Spleen (tissue), 11 donors: ENCODE measurements around the gene RAD51B. TPM values are rescaled to one million over a fixed set of nuclear protein-coding genes. Genes with fewer than 3 reads are reported as not detected.

ENCODE experiments used
- DNase-seq: peaks from one replicate; pipeline ENCODE4 v3.0.0-alpha.2; 2020
- H3K27ac ChIP-seq, 8 donors: fragments of 200-600 bp; sonication (generic) in 7 of 8; 1 replicate in 4 of 8; 2 replicates in 4 of 8; pipeline versions ENCODE4 v1.5.0 to v1.8.0; 2016 to 2021; ENCODE audit warnings: inconsistent platforms in 4 of 8, mild to moderate bottlenecking in 4 of 8, moderate library complexity in 1 of 8
- H3K27me3 ChIP-seq, 7 donors: fragments of 200-600 bp; sonication (generic) in 6 of 7; replicated peaks in 1 of 7; 1 replicate in 4 of 7; 2 replicates in 3 of 7; pipeline versions ENCODE4 v1.5.0 to v1.8.0; 2016 to 2021; ENCODE audit warnings: inconsistent platforms in 3 of 7, mild to moderate bottlenecking in 1 of 7
- H3K36me3 ChIP-seq, 6 donors: fragments of 200-600 bp; sonication (generic) in 5 of 6; 1 replicate in 4 of 6; 2 replicates in 2 of 6; pipeline versions ENCODE4 v1.5.0 to v1.8.0; 2016 to 2021; ENCODE audit warnings: inconsistent platforms in 2 of 6
- H3K4me1 ChIP-seq, 6 donors: fragments of 200-600 bp; sonication (generic) in 5 of 6; 1 replicate in 3 of 6; 2 replicates in 3 of 6; pipeline versions ENCODE4 v1.5.0 to v1.8.0; 2016 to 2021; ENCODE audit warnings: inconsistent platforms in 3 of 6
- H3K4me3 ChIP-seq, 8 donors: fragments of 200-600 bp; sonication (generic) in 7 of 8; 1 replicate in 4 of 8; 2 replicates in 4 of 8; pipeline versions ENCODE4 v1.5.0 to v1.8.0; 2016 to 2021; ENCODE audit warnings: inconsistent platforms in 4 of 8, mild to moderate bottlenecking in 4 of 8, moderate library complexity in 2 of 8
- H3K9me3 ChIP-seq, 8 donors: fragments of 200-600 bp; sonication (generic) in 7 of 8; 1 replicate in 4 of 8; 2 replicates in 4 of 8; pipeline versions ENCODE4 v1.5.0 to v1.8.0; 2016 to 2021; ENCODE audit warnings: inconsistent platforms in 4 of 8
- POLR2A ChIP-seq, 3 donors: fragments of 450-650 bp; IDR thresholded peaks; one replicate each; pipeline ENCODE4 v1.5.1; 2017; ENCODE audit warnings: antibody characterized with exemption in 3 of 3, mild to moderate bottlenecking in 1 of 3
- POLR2AphosphoS5 ChIP-seq, 3 donors: sonication (generic); formaldehyde crosslinking; IDR thresholded peaks; one replicate each; pipeline ENCODE4 v1.5.1; 2017; ENCODE audit warnings: antibody characterized with exemption in 3 of 3
- WGBS, 5 donors: extraction: QIAGEN DNeasy Blood & Tissue Kit in 3 of 5; methylation state at CpG; one replicate each; pipeline versions ENCODE4 v1.1.5 to v1.1.7; 2013 to 2018; 5-methylcytosine and 5-hydroxymethylcytosine counted together
- intact Hi-C: fragments of 100-400 bp; cut with DNase I; formaldehyde crosslinking; loops from one replicate; pipeline ENCODE4 v1.15.0; 2023; ENCODE audit warnings: low total_unique reads
- polyA plus RNA-seq, 3 donors: library from polyadenylated mRNA; stranded (reverse); fragments of 200-250 nt; gene quantifications; one replicate each; pipeline ENCODE4 v1.2.1, GENCODE V29; 2013
- total RNA-seq, 7 donors: library from RNA; depleted of rRNA in 3 of 7; stranded (reverse); fragments of >200 nt in 3 of 7; fragmentation: NEBNext Ultra II Directional in 4 of 7; extraction: Animal tissue kit (Norgen Biotek cat#: 25700) in 4 of 7; gene quantifications; one replicate each; pipeline versions ENCODE4 v1.1.0 to v1.2.1, GENCODE V29; 2016 to 2021
- TF ChIP-seq, protein P1 (sequence below), 11 experiments: fragments of 200-600 bp in 7 of 11; fragments of 450-650 bp in 4 of 11; sonication (generic) in 4 of 11; IDR thresholded peaks in 8 of 11; conservative IDR thresholded peaks in 3 of 11; 1 replicate in 7 of 11; 2 replicates in 4 of 11; pipeline versions ENCODE4 v1.4.0 to v1.8.0; 2016 to 2021; ENCODE audit warnings: antibody characterized with exemption in 11 of 11, inconsistent platforms in 4 of 11, mild to moderate bottlenecking in 1 of 11
- donor health status: healthy with polysubstance abuse.
- donor health status: DM: no; HTN: no; CAD: no; lungs with moderate emphysema.
- donor health status: DM: no; HTN: no; CAD: no.
- donor health status: Bipolar disorder and iron deficiency.
- donor health status: healthy.
- donor health status: DM: no; HTN: no; CAD: no.
- donor health status: DM: yes; HTN: yes; CAD: no.

Gene RAD51B
- total and polyA plus RNA-seq, 10 donors = 4.2 to 43.7 (median 29.8) TPM

DNA sequence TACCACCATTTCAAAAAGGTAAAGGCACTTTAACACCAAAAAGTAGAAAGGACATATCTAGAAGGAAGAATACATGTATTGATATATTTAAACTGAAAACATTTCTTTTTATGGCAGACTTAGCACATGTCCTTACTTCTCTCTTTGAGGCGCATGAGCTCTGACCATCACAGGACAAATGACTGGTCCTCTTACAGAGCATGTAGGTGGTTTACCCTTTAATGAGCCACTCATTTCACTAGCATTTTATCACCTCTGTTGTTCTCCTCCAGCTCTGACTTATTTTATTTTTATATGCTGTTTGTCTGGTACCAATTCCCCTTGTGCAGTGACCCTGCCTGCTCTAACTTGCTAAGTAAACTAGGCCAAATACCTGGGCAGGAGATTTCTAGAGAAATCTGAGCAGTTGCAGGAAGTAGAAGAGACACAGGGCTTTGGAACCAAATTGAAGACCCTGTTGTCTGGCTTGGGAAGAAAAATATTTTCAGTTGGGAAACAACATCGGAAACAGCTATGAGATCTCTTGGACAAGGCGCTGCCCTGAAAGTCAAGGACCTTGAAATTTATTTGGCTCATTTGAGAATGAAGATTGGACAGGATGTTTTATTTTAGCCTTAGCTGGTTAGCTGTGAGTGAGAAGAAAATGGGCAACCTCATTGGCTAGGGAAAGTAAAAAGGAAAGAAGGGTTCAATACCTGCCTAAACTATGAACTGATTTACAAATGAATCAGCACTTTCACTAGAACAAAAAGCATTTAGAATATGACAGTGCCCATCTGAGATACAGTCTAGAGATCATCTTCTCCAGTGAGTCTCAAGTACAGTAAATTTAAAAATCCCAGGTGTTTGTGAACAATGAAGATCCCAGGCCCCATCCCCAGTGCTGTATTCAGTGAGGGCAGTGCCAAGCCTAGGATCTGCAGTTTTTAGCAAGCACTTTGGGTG lies 598.9 kb downstream of the RAD51B start:
- TF ChIP-seq POLR2A (IDR thresholded peaks at IDR 0.05) (no peak), POLR2AphosphoS5 (IDR thresholded peaks at IDR 0.05) (no peak)
- TF ChIP-seq, protein P1, sequence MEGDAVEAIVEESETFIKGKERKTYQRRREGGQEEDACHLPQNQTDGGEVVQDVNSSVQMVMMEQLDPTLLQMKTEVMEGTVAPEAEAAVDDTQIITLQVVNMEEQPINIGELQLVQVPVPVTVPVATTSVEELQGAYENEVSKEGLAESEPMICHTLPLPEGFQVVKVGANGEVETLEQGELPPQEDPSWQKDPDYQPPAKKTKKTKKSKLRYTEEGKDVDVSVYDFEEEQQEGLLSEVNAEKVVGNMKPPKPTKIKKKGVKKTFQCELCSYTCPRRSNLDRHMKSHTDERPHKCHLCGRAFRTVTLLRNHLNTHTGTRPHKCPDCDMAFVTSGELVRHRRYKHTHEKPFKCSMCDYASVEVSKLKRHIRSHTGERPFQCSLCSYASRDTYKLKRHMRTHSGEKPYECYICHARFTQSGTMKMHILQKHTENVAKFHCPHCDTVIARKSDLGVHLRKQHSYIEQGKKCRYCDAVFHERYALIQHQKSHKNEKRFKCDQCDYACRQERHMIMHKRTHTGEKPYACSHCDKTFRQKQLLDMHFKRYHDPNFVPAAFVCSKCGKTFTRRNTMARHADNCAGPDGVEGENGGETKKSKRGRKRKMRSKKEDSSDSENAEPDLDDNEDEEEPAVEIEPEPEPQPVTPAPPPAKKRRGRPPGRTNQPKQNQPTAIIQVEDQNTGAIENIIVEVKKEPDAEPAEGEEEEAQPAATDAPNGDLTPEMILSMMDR (IDR thresholded peaks at IDR 0.05 in 8 of 11, conservative IDR thresholded peaks at IDR 0.05 in 3 of 11) = no peak
- Histone ChIP-seq H3K4me3 (no peak overlapping the region), H3K27me3 (no peaks in the 10 kb centered on the region), H3K36me3 (no peaks in the 10 kb centered on the region), H3K9me3 (no peaks in the 10 kb centered on the region), H3K27ac (peak overlapping the region in 7 of 8 donors; percentile 10 to 60 (median 49)), H3K4me1 (peaks cover 3 to 56% (median 17%) of the 10 kb centered on the region in 6 donors)
- intact Hi-C loops = no loop called here
- no peak for DNase-seq
- 70 to 85% (median 81%) methylated on average over 3 of the region's 3 CpGs for WGBS, 5 donors

DNA sequence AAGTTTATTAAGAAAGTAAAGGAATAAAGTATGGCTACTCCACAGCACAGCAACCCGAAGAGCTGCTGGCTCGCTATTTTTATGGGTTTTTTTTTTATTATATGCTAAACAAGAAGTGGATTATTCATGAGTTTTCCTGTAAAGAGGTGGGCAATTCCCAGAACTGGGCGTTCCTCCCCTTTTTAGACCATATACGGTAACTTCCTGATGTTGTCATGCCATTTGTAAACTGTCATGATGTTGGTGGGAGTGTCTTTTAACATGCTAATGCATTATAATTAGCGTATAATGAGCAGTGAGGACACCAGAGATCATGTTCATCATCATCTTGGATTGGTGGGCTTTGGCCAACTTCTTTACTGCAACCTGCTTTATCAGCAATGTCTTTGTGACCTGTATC lies 600.8 kb downstream of the RAD51B start:
- H3K27ac ChIP-seq = no peak overlapping the region
- DNase-seq = no peak
- H3K4me1 ChIP-seq = peaks cover 3 to 59% (median 20%) of the 10 kb centered on the region in 6 donors
- H3K27me3 ChIP-seq = no peaks in the 10 kb centered on the region
- no peaks in the 10 kb centered on the region for H3K36me3 ChIP-seq
- no peak overlapping the region for H3K4me3 ChIP-seq
- H3K9me3 ChIP-seq = no peaks in the 10 kb centered on the region
- WGBS, 5 donors = 70 to 93% (median 76%) methylated on average over 5 of the region's 5 CpGs
- TF ChIP-seq POLR2A (IDR thresholded peaks at IDR 0.05) (no peak), POLR2AphosphoS5 (IDR thresholded peaks at IDR 0.05) (no peak)
- TF ChIP-seq, protein P1 (IDR thresholded peaks at IDR 0.05 in 8 of 11, conservative IDR thresholded peaks at IDR 0.05 in 3 of 11) = no peak
- intact Hi-C loops = no loop called here

DNA sequence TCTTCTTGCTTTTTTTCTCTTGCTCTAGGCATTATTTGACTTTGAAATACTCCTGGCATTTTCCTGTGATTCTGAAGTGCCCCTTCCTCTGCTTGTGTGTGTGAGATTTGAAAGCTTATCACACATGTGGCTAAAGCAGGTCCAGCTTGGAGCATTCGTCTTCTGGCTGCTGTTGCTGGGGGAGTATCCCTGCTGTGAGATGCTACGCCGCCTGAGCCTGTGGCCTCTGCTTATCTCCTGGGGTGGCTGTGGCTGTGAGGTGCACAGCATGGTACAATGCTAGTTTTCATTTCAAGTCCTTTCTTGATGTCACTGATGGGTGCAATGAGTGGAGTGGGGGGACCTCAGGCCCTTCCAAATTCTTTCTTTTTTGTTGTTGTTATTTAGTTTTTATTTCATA lies 601.5 kb downstream of the RAD51B start:
- no peak for DNase-seq
- WGBS, 5 donors = 70 to 97% (median 80%) methylated on average over 3 of the region's 3 CpGs
- H3K9me3 ChIP-seq = no peaks in the 10 kb centered on the region
- H3K36me3 ChIP-seq = no peaks in the 10 kb centered on the region
- no peaks in the 10 kb centered on the region for H3K27me3 ChIP-seq
- TF ChIP-seq POLR2A (IDR thresholded peaks at IDR 0.05) = no peak
- TF ChIP-seq, protein P1 (IDR thresholded peaks at IDR 0.05 in 8 of 11, conservative IDR thresholded peaks at IDR 0.05 in 3 of 11) = no peak
- no peak for TF ChIP-seq POLR2AphosphoS5 (IDR thresholded peaks at IDR 0.05)
- H3K27ac ChIP-seq = no peak overlapping the region
- H3K4me1 ChIP-seq = peaks cover 3 to 59% (median 20%) of the 10 kb centered on the region in 6 donors
- no peak overlapping the region for H3K4me3 ChIP-seq
- intact Hi-C loops = no loop called here

DNA sequence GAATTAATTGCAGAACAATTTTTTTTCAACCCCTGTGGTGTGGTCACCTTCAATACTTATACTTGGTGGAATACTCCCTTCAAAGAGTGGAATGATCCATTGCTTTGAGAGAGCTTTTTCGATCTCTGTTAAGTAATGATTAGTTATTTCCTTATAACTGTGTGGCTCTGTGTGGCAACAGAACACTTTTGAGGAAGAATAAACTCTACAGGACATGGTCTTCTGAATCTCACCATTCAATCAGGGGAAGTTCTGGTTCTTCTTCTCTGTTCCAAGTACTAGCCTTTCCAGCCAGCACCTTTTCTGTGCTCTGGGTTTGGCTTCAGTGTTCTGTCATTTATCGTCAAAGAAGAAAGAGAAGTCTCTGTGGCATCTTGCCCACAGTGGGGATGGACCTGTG lies 604.1 kb downstream of the RAD51B start:
- WGBS, 5 donors = 69 to 84% (median 78%) methylated on average over 2 of the region's 2 CpGs
- peak overlapping the region in 1 of 8 donors; percentile 38 for H3K27ac ChIP-seq
- H3K9me3 ChIP-seq = no peaks in the 10 kb centered on the region
- H3K4me3 ChIP-seq = no peak overlapping the region
- intact Hi-C loops = no loop called here
- peaks cover 3 to 49% (median 18%) of the 10 kb centered on the region in 6 donors for H3K4me1 ChIP-seq
- no peak for DNase-seq
- no peaks in the 10 kb centered on the region for H3K36me3 ChIP-seq
- H3K27me3 ChIP-seq = no peaks in the 10 kb centered on the region
- TF ChIP-seq POLR2AphosphoS5 (IDR thresholded peaks at IDR 0.05) (no peak), POLR2A (IDR thresholded peaks at IDR 0.05) (no peak)
- TF ChIP-seq, protein P1 (IDR thresholded peaks at IDR 0.05 in 8 of 11, conservative IDR thresholded peaks at IDR 0.05 in 3 of 11) = no peak
